Hepatocyte (in vitro differentiated cells): Measurements from ENCODE around the gene MEIOC.

Source experiments
- CTCF ChIP-seq: fragments of 200-600 bp; sonication (generic); IDR thresholded peaks from 2 replicates; pipeline ENCODE4 v1.5.1; 2016; ENCODE audit warnings: antibody characterized with exemption, mild to moderate bottlenecking; ENCODE audit not compliant: poor library complexity
- EZH2 ChIP-seq: fragments of 200-600 bp; sonication (generic); IDR thresholded peaks from 2 replicates; pipeline ENCODE4 v1.6.1; 2016; ENCODE audit warnings: antibody characterized with exemption, mild to moderate bottlenecking, borderline replicate concordance

DNA sequence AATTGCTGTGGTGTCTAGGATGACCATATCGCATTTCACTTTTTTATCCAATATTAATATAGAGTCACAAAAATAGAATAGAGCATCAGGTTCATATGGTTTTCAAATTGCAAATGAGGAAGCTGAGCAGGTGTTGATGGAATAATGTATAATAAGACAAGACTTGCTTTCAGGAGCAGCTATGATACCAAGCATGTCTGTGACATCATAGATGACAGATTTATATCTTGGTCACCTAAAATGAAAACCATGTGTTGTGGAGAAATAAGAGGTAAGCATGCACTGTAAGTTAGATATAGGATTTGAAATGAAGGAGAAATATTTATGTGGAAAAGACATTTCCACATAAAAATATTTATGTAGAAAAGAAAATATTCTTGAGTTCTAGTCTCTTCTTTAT lies 8.6 kb downstream of the MEIOC start:
- TF ChIP-seq CTCF = no peak
- no peak for TF ChIP-seq EZH2
